Neuron (in vitro differentiated cells): ENCODE data around the gene OR1C1.
"Not testable (repeated sequence)": the region's sequence is repeated elsewhere in the genome, so short reads cannot be mapped to it uniquely, and the experiment has no call there.

Experiments used
- H2AFZ ChIP-seq: one replicate; pipeline ENCODE4 v1.6.1; 2013; ENCODE audit warnings: low read depth, mild to moderate bottlenecking, inconsistent platforms, low read length, moderate library complexity
- H3K27me3 ChIP-seq: one replicate; pipeline ENCODE4 v1.6.1; 2013; ENCODE audit warnings: low read length; ENCODE audit not compliant: insufficient read depth
- H3K36me3 ChIP-seq: one replicate; pipeline ENCODE4 v1.6.1; 2013; ENCODE audit warnings: low read length; ENCODE audit not compliant: insufficient read depth
- H3K4me1 ChIP-seq: one replicate; pipeline ENCODE4 v1.6.1; 2013; ENCODE audit warnings: low read length; ENCODE audit not compliant: insufficient read depth
- H3K4me3 ChIP-seq: 2 replicates; pipeline ENCODE4 v1.5.1; 2013; ENCODE audit warnings: mild to moderate bottlenecking, low read length, moderate library complexity
- H3K9me3 ChIP-seq: one replicate; pipeline ENCODE4 v1.6.1; 2013; ENCODE audit warnings: low read length

The OR1C1 gene

DNA sequence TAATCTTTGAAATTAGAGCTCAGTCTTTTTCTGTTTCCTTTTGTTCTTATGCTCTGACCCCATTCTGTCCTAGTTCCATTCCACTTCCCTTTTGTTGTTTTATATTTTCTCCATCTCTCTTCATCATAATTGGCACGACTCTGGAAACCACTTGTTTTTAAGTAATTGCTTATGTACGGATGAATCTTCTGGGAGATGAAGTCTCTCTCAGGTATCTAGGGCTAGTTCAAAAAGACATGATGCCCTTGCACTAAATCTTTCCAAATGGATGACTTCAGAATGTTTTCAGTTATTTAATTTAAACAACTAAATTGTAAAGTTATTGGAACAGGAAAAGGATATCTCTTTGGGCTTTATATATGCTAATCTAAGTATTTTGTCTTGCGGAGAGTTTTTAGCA is 43.8 kb downstream of the OR1C1 start, which contains the start of gene OR6F1:
Gene OR6F1 (minus strand): TSS at position 101 of the 400 bp plus-strand sequence. CDS start 3,891 bp downstream, outside the sequence.
- H2AFZ ChIP-seq, result no peak within 1 kb of the TSS
- H3K36me3 ChIP-seq, result no peaks in the 10 kb centered on the region
- no peak within 1 kb of the TSS for H3K4me3 ChIP-seq
- H3K9me3 ChIP-seq, result no peaks in the 10 kb centered on the region
- H3K4me1 ChIP-seq, result no peaks in the 10 kb centered on the region
- H3K27me3 ChIP-seq, result no peaks in the 10 kb centered on the region

DNA sequence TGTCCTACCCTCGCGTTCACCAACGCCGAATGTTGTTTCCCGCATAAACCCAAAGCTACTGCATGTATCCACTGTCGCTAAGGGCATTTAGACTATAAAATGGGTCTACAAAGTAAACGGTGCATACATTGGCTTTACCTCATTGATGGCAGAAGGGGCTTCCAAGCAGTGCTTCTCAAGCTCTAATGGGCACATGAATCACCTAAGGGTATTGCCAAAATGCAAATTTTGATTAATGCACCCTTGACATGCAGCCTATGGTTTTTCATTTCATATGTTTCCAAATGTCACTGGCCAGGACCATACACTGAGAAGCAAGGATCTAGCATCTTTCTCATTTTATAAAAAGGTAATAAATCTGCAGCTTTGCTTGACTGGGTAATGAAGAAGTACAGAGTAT is 46.6 kb downstream of the OR1C1 start:
- Histone ChIP-seq H3K4me3 (no peak overlapping the region), H3K36me3 (no peaks in the 10 kb centered on the region)

DNA sequence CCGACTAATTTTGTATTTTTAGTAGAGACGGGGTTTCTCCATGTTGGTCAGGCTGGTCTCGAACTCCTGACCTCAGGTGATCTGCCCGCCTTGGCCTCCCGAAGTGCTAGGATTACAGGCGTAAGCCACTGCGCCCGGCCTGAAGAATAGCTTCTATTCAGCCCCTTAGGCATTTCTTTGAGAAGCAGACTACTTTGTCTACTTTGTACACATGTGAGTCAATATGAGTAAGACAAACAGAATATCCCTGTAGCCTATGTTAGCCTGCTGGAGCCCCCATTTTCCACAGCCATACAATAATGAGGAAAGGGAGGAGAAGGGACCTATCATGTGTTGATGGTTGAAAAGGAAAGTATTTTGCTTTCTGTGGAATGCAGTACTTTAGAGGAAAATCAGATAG is 49.7 kb downstream of the OR1C1 start:
- H3K4me3 ChIP-seq, H3K27me3 ChIP-seq, H3K4me1 ChIP-seq, H3K36me3 ChIP-seq, H2AFZ ChIP-seq, H3K9me3 ChIP-seq: not testable (repeated sequence)

More for the DNA sequence above, 46.6 kb downstream of the OR1C1 start:
- Histone ChIP-seq H3K27me3 (no peaks in the 10 kb centered on the region), H2AFZ (no peak overlapping the region), H3K4me1 (no peaks in the 10 kb centered on the region), H3K9me3 (no peaks in the 10 kb centered on the region)
